Lower lobe of right lung (tissue), 2 donors: ENCODE measurements around the gene BOD1L1. TPM values are rescaled to one million over a fixed set of nuclear protein-coding genes. Genes with fewer than 3 reads are reported as not detected.
"Not testable (repeated sequence)": the region's sequence is repeated elsewhere in the genome, so short reads cannot be mapped to it uniquely, and the experiment has no call there.

Source experiments
- ATAC-seq, 2 donors: fragments of 200-7000 bp; cut with Tn5 transposase; one replicate each; pipeline ENCODE4 v1.9.1; 2020 to 2022; ENCODE audit warnings: mild to moderate bottlenecking in 2 of 2, moderate library complexity in 2 of 2
- DNase-seq: peaks from one replicate; pipeline ENCODE4 v3.0.0-alpha.2; 2020
- H3K27ac ChIP-seq: fragments of 200-600 bp; one replicate; pipeline ENCODE4 v1.8.0; 2022
- H3K27me3 ChIP-seq: fragments of 200-600 bp; one replicate; pipeline ENCODE4 v1.8.0; 2022; ENCODE audit warnings: low read depth
- H3K36me3 ChIP-seq: fragments of 200-600 bp; one replicate; pipeline ENCODE4 v1.8.0; 2022; ENCODE audit warnings: mild to moderate bottlenecking
- H3K4me1 ChIP-seq: fragments of 200-600 bp; one replicate; pipeline ENCODE4 v1.8.0; 2022
- H3K4me3 ChIP-seq: fragments of 200-600 bp; one replicate; pipeline ENCODE4 v1.8.0; 2022; ENCODE audit warnings: mild to moderate bottlenecking
- H3K9me3 ChIP-seq: fragments of 200-600 bp; one replicate; pipeline ENCODE4 v1.8.0; 2022
- CTCF ChIP-seq: fragments of 200-600 bp; IDR thresholded peaks from one replicate; pipeline ENCODE4 v1.8.0; 2022; ENCODE audit warnings: antibody characterized with exemption, mild to moderate bottlenecking
- intact Hi-C: fragments of 100-400 bp; cut with DNase I; formaldehyde crosslinking; loops from one replicate; pipeline ENCODE4 v1.11.0; 2022
- total RNA-seq: library from RNA; stranded (reverse); fragmentation: NEBNext Ultra II Directional; extraction: Animal tissue kit (Norgen Biotek cat#: 25700); gene quantifications from one replicate; pipeline ENCODE4 v1.2.1, GENCODE V29; 2021
- donor health status: DM: no; HTN: yes; CAD: no; lungs with severe emphysema.

BOD1L1 gene
- total RNA-seq, 1 donor from 2014 or later, result 42.7 TPM

- Histone ChIP-seq H3K4me1 (no peaks in the 10 kb centered on the region), H3K36me3 (peaks cover 6% of the 10 kb centered on the region), H3K4me3 (no peak overlapping the region), H3K9me3 (no peaks in the 10 kb centered on the region), H3K27me3 (no peaks in the 10 kb centered on the region), H3K27ac (no peak overlapping the region)
- intact Hi-C loops, result no loop called here
- TF ChIP-seq CTCF, result no peak
- DNase-seq (no peak), ATAC-seq (no peak)
Measured at GRCh38 chr4:13562876-13563275, 64.6 kb downstream of the BOD1L1 start.

GRCh38 chr4:13561673-13562072, 65.9 kb downstream of the BOD1L1 start:
- no peak for DNase-seq
- no peak for TF ChIP-seq CTCF

GRCh38 chr4:13560111-13560510, 67.4 kb downstream of the BOD1L1 start:
- intact Hi-C loops, H3K27ac ChIP-seq, H3K4me1 ChIP-seq, H3K27me3 ChIP-seq, DNase-seq, H3K4me3 ChIP-seq, ATAC-seq, H3K9me3 ChIP-seq, H3K36me3 ChIP-seq: not testable (repeated sequence)

More at GRCh38 chr4:13561673-13562072, 65.9 kb downstream of the BOD1L1 start:
- Histone ChIP-seq H3K4me1 (no peaks in the 10 kb centered on the region), H3K9me3 (no peaks in the 10 kb centered on the region), H3K27ac (no peak overlapping the region), H3K36me3 (no peaks in the 10 kb centered on the region), H3K27me3 (no peaks in the 10 kb centered on the region), H3K4me3 (no peak overlapping the region)
- intact Hi-C loops, result no loop called here
- ATAC-seq, result no peak

- Histone ChIP-seq H3K27me3 (no peaks in the 10 kb centered on the region), H3K4me1 (no peaks in the 10 kb centered on the region), H3K9me3 (no peaks in the 10 kb centered on the region), H3K27ac (no peak overlapping the region), H3K4me3 (no peak overlapping the region), H3K36me3 (no peaks in the 10 kb centered on the region)
- DNase-seq, result no peak
- intact Hi-C loops, result no loop called here
- TF ChIP-seq CTCF, result no peak
- no peak for ATAC-seq
Measured at GRCh38 chr4:13559413-13559812, 68.1 kb downstream of the BOD1L1 start.

GRCh38 chr4:13558881-13559280, 68.6 kb downstream of the BOD1L1 start:
- Histone ChIP-seq H3K9me3 (no peaks in the 10 kb centered on the region), H3K4me3 (no peak overlapping the region), H3K36me3 (no peaks in the 10 kb centered on the region), H3K4me1 (no peaks in the 10 kb centered on the region), H3K27me3 (no peaks in the 10 kb centered on the region), H3K27ac (no peak overlapping the region)
- intact Hi-C loops, result no loop called here
- TF ChIP-seq CTCF, result no peak
- no peak for ATAC-seq
- no peak for DNase-seq

GRCh38 chr4:13555325-13555724, 72.2 kb downstream of the BOD1L1 start:
- ATAC-seq, result no peak
- no peak for TF ChIP-seq CTCF
- no peaks in the 10 kb centered on the region for H3K36me3 ChIP-seq
- H3K4me1 ChIP-seq, result no peaks in the 10 kb centered on the region
- H3K27ac ChIP-seq, result no peak overlapping the region
- no peak overlapping the region for H3K4me3 ChIP-seq
- DNase-seq, result no peak
- peaks cover 5% of the 10 kb centered on the region for H3K27me3 ChIP-seq
- intact Hi-C loops, result no loop called here
- H3K9me3 ChIP-seq, result no peaks in the 10 kb centered on the region
